ENCODE data around the gene COMMD6.

Gene COMMD6

DNA sequence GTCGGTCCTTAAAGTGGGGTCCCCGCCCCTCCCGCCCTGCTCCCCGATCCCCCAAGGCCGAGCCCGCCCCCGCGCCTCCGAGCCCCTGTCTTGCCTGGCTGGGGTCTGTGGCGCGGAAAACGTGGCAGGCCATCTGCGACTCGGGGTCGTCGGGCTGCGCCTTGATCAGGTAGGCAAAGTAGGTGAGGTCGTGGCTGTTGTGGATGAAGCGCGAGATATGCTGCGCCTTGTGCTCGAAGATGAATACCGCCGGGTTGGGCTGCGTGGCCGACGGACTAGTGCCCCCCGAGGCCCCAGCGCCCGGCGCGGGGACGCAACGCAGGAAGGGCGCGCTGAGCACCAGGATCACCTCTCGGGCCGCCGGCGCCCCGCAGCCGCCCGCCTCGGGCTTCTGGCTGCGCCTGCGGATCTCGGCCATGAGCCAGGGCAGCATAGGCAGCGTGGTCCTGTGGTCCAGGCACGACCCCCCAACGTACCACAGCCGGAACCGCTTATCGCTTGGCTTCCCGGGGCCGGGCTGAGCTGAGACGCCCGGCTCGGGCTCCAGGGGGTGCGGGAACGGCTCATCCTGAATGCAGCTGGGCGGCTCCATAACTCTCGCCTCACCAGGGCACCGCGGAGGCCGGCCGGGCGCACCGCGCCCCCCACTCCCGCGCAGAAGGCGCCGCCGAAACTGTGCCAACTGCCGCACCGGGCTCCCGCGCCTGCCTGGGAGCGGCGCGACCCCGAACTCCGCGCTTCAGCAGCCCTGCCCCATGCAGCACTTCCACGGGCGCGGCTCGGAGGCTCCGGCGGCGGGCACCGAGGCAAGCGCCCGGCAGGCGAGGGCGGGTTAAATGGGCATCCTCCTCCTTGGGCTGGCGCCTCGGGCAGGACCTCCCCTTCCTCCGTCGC, 56.2 kb downstream of the COMMD6 start:
- peak; percentile 40 for DNase-seq

DNA sequence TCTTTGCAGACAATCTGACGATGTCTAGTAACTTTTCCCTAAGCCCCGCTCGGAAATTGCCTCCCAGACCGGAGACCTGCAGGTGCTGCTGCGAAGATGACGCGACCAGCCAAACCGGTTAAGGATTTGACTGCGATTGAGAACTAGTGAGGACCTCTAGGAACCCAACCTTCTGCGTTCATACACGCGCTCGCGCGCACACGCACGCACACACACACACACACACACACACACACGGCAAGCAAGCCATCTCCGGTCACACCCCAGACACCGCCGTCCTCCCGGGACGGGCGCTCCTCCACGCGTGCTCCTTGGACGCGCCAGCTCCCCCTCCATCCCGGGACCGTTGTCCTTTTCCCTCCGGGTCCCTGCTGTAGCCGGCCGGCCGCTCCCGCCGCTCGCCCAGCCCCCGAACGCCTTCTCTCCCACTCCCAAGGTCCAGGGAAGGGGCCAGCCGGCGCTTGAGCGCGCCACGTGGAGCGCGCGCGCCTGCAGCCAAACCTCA, 56.9 kb downstream of the COMMD6 start:
- peak; percentile 31 for DNase-seq

DNA sequence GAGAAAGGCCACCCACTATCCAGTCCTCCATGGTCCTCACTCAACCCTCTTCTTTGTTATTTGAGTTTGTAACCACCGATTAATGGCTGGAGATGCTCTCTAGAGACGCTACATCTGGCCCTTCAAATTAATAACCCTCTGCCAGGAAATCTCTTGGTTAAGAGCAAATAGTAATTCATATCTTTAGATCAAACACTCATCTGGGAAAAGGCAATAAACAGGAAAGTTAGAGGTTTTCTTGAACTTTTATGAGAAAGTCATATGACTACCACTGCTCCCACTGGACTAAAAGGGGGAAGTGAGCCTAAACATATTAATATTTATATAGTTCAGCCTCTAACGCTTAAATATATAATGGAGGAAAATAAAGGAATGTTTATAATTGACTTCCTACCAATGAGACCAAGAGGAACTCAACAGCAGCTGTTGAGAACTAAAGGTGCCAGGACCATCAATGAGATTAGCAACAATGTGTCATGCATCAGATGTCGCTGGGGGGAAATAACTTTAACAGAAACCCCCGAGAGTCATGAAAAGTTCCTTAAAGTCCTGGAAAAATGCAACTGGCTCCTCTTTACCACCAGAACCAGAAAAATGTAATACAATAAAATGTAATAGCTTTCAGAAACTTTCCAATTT, 58.4 kb downstream of the COMMD6 start:
- no peak for DNase-seq

DNA sequence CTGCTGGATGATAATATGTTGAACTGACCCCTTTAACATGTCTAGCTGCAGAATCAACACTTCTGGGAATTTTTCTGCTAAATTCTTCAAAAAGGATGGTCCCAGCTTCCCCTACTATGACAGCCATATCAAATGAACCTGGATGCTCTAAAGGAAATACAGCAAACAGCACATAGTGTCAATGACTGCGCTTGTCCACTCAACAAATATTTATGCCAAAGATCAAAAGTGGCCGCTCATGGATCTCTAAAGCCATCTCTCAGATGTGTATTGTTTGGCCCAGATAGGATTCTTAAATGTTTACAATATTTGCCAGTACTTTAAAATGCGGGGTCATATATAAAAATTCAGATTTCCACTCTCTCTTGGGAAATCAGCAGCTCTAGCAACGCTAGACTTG, 59.0 kb downstream of the COMMD6 start:
- DNase-seq: no peak

Data from KG1 (cell line).